T1000 (cell line): ENCODE data around the gene DNM3.

Experiments used
- DNase-seq: peaks from one replicate; lab custom pipeline; 2025; ENCODE audit warnings: mixed read lengths; lab: John Stamatoyannopoulos, UW

DNM3 gene

DNA sequence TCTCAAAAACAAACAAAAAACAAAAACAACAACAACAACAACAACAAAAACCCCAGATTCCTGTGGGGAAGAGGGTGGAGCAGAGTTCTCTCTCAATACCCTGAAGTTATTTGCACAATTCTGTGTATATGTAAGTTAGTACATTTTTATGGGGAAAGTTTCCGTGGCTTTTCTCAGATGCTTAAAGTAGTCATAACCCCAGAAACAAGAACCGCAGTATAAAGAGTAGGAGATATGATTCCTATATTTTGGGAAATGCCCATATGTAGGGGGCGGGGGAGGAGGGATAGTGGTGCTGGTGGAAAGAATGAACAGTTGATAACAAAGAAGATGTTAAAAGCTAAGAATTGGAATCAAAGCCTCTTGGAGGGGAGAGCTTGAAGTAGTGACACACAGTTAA is 131.5 kb downstream of the DNM3 start:
- no peak for DNase-seq

- no peak for DNase-seq
These were observed 132.1 kb downstream of the DNM3 start for GRCh38 chr1:171973421-171973820.

DNA sequence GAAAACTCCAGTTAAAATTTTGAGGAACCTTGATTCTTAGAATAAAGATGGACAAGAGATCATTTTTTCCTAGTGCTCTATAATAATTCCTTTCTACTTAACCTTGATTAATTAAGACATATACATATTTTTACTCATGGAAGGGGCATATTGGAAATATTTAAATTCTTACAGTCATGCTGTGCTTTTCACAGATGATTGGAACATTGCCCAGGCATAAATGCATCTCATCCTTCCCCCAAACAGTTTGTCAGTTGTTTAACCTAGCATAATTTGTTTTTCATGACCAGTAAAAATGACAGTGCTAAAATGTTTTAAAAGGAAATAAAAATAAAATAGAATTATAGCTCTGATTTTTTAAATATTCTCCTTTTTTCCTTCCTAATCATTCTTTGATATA is 140.0 kb downstream of the DNM3 start:
- DNase-seq = no peak

GRCh38 chr1:171983584-171983983 is 142.3 kb downstream of the DNM3 start:
- DNase-seq = no peak

DNA sequence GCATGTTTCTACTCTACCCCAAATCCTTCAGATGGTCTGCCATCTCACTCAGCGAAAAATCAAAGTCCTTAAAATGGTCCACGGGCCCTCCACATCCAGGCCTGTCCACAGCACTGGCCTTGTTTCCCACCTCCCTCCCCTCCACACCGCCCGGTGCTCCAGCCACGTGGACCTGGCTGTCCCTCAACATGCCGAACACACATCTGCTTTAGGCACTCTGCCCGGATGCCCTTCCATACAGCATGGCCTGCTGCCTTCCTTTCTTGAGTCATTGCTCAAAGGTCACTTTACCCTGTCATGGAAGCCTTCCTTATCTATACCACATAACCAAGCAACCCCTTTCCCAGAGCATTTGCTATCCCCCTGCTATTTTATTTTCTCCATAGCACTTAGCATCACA is 143.0 kb downstream of the DNM3 start:
- no peak for DNase-seq

GRCh38 chr1:171984850-171985485 is 143.7 kb downstream of the DNM3 start:
- DNase-seq = no peak

- no peak for DNase-seq
These were observed 144.3 kb downstream of the DNM3 start for GRCh38 chr1:171985639-171986038.

- no peak for DNase-seq
These were observed 147.1 kb downstream of the DNM3 start for GRCh38 chr1:171988243-171988885.

- DNase-seq = no peak
These were observed 149.1 kb downstream of the DNM3 start for GRCh38 chr1:171990371-171990770.

GRCh38 chr1:171994293-171994692 is 153.0 kb downstream of the DNM3 start:
- no peak for DNase-seq

DNA sequence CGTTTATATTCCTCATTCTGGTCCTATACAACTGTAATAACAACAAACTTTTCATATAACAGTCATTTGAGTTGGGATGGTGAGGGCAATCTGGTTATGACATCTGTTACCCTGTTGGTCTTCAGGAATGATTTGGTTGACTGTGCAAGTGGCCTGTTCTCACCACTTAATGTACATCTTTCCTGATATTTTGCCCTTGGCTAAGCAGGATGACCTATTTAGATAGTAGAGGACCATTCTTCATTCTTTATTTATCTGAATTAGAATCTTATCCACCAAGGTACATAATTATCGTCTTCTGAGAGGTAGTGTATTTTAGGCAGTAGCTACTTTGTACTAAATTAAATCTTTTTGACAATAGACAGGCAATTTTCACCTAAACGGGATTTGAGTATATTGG is 154.3 kb downstream of the DNM3 start:
- DNase-seq = no peak

DNA sequence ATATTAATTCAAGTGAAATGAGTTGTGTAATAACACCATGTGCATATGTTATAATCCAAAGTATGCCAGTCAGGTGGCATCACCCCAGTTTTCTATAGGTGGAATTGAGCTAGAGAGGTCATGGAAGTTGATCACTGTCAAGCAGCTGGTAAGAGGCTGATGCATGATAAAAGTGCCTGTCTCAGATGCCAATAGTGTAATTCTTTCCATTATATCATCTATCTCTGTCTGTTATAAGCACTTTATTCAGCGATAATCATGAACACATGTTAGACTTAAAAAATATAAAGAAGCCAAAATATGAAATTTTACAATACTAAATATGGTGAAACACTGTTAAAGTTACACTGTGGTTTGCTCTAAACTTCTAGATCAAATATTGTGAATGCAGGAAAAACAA is 156.6 kb downstream of the DNM3 start:
- DNase-seq = no peak

DNA sequence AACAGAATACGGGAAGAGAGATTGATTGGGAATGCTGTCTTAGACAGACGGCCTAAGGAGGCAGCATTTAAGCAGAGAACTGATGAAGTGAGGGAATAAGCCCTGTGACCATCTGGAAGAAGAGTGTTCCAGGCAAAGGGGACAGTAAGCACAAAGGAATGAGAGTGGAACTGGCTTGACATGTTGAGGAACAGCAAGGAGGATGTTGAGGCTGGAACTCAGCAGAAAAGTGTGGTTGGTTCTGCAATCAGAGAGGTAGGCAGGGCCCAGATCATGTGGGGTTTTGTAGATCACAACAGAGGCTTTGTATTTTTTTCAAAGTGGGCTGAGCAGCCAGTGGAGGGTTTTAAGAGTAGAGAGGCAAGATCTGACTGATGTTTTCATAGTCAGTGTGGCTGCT is 157.4 kb downstream of the DNM3 start:
- no peak for DNase-seq

- DNase-seq = no peak
These were observed 158.5 kb downstream of the DNM3 start for GRCh38 chr1:171999756-172000155.

DNA sequence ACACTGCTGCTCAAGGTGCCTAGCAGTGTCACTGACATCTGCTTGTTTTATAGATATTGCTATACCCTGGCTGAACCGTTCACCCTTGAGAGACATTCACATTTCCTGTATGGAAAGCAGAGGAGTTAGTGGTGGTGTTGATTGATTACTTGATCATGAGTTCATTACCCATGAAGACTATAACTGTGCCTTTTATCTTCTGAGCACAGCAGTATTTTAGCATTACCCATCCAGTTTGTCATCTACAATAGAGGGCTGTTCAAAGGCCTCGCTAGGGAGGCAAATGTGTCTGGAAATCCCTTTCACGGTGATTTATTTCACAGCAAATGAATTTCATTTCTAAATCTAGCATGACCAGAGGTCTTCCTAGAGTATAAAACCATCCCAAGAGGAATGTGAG is 160.0 kb downstream of the DNM3 start:
- DNase-seq = no peak

GRCh38 chr1:172002725-172003345 is 161.5 kb downstream of the DNM3 start:
- DNase-seq = no peak

- DNase-seq = no peak
These were observed 162.7 kb downstream of the DNM3 start for GRCh38 chr1:172003766-172004530.

GRCh38 chr1:172004671-172005070 is 163.4 kb downstream of the DNM3 start:
- no peak for DNase-seq

GRCh38 chr1:172005856-172006255 is 164.6 kb downstream of the DNM3 start:
- DNase-seq = no peak

DNA sequence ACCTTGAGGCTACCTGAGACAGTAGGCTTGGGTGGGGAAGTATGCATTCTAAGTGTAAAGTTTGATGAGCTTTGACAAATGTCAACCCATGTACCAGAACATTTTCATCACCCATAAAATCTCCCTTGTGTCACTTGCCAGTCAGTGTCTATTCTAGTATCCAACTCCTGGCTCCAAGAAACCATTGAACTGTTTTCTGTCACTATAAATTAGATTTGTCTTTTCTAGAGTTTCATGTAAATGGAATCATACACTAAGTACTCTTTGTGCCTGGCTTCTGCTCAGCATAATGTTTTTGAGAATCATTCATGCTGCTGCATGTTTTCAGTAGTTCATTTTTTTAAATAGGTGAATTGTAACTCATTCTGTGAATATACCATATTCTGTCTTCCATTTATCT is 165.4 kb downstream of the DNM3 start:
- no peak for DNase-seq

- DNase-seq = no peak
These were observed 177.5 kb downstream of the DNM3 start for GRCh38 chr1:172018727-172019311.

DNA sequence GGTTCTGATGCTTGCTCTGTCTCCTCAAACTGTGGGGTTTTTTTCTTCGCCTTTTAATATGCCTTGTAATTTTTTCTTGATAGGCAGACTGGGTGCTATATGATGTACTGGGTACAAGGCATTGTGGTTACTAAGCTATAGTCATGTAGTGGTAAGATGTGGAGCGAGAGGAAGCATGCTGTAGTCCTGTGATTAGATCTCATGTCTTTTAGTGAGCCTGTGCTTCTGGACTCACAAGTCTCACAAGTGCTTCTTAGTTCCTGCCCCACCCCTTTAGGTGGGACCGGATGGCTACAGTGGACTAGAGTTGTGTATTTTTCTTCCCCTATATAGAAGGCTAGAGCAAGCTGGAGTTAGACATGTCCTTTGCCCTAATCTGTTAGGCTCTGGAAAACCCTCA is 178.7 kb downstream of the DNM3 start:
- no peak for DNase-seq

- DNase-seq = no peak
These were observed 183.2 kb downstream of the DNM3 start for GRCh38 chr1:172024516-172024915.
